Epithelial cell of proximal tubule (primary cell): ENCODE measurements around the gene RNF167. TPM values are rescaled to one million over a fixed set of nuclear protein-coding genes. Genes with fewer than 3 reads are reported as not detected.

Experiments used
- DNase-seq: peaks from one replicate; pipeline ENCODE4 v3.0.0-alpha.2; 2011; ENCODE audit warnings: low read depth
- H3K4me3 ChIP-seq: 2 replicates; pipeline ENCODE4 v1.5.1; 2011; ENCODE audit warnings: low read depth, mild to moderate bottlenecking, low read length
- total RNA-seq: library from RNA; depleted of rRNA; stranded (reverse); fragments of >200 nt; gene quantifications from 2 replicates; pipeline ENCODE4 v1.2.3, GENCODE V29; 2015
- TF ChIP-seq, protein P1 (sequence below): conservative IDR thresholded peaks from 2 replicates; pipeline ENCODE4 v1.5.1; 2012; ENCODE audit warnings: low read depth, mild to moderate bottlenecking, low read length

The RNF167 gene
- total RNA-seq, 1 donor from 2014 or later = 55.1 TPM

GRCh38 chr17:4960279-4960922 is 20.3 kb downstream of the RNF167 start:
- no peak for DNase-seq
- TF ChIP-seq, protein P1, sequence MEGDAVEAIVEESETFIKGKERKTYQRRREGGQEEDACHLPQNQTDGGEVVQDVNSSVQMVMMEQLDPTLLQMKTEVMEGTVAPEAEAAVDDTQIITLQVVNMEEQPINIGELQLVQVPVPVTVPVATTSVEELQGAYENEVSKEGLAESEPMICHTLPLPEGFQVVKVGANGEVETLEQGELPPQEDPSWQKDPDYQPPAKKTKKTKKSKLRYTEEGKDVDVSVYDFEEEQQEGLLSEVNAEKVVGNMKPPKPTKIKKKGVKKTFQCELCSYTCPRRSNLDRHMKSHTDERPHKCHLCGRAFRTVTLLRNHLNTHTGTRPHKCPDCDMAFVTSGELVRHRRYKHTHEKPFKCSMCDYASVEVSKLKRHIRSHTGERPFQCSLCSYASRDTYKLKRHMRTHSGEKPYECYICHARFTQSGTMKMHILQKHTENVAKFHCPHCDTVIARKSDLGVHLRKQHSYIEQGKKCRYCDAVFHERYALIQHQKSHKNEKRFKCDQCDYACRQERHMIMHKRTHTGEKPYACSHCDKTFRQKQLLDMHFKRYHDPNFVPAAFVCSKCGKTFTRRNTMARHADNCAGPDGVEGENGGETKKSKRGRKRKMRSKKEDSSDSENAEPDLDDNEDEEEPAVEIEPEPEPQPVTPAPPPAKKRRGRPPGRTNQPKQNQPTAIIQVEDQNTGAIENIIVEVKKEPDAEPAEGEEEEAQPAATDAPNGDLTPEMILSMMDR = no peak
- H3K4me3 ChIP-seq = no peak overlapping the region

DNA sequence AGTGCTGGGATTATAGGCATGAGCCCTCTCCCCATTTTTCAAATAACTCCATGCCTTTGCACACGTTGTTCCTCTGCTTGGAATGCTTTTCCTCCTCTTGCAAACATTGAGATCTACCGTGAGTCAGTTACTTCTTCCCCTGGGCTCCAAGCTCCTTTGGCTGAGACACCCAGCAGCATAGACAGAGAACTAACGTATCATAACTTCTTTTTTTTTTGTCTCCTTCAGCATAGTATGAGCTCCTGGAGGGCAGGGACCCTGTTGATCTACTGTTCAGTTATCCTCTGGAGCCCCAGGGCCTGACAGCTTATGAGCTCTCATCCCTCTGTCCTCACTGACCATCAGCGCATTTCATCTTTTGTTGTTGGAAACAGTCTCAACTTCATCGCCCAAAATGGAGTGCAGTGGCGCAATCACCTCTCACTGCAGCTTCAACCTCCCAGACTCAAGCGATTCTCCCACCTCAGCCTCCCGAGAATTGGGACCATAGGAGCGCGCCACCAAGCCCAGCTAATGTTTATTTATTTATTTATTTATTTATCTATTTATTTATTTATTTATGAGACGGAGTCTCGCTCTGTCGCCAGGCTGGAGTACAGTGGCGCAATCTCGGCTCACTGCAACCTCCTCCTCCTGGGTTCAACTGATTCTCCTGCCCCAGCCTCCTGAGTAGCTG is 25.4 kb downstream of the RNF167 start:
- no peak overlapping the region for H3K4me3 ChIP-seq
- TF ChIP-seq, protein P1 = no peak
- no peak for DNase-seq

- H3K4me3 ChIP-seq = peak overlapping the region; percentile 82
Measured at GRCh38 chr17:4966844-4967538, 26.9 kb downstream of the RNF167 start.

GRCh38 chr17:4967539-4968485 is 27.7 kb downstream of the RNF167 start, which contains the start of gene SPAG7:
SPAG7 (minus strand) TSS chr17:4967817; CDS start chr17:4967804, 13 bp downstream.
- peak; percentile 86 for DNase-seq
- H3K4me3 ChIP-seq = peak within 1 kb of the TSS; percentile 82
- TF ChIP-seq, protein P1 = no peak

More at GRCh38 chr17:4966844-4967538, 26.9 kb downstream of the RNF167 start:
- TF ChIP-seq, protein P1 = no peak
- DNase-seq = peak; percentile 99

DNA sequence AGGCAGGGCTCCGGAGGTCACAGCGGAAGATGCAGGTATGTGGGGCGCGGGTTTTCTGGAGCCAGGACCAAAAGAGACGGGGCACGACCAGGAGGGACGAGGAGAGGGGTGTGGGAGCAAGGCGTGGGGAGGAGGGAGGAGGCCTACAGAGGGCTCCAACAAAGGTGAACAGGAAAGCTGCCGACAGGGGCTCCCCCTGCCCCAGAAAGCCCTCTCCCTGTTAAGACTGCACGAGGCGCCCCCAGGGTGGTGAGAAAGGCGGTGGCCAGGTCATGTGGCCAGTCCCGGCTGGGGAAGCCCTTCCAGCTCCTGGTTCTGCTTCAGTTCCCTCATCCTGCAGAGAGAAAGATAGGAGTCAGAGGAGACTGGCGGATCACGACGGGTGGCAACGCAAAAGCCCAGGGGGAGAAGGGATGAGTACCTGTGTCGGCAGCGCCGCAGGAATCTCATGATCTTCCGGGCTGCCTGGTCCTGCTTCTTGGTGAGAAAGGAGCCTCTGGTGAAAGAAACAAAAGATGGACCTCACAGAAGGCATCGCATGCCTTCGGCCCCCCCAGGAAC is 28.5 kb downstream of the RNF167 start:
- peak; percentile 30 for DNase-seq
- peak overlapping the region; percentile 82 for H3K4me3 ChIP-seq
- TF ChIP-seq, protein P1 = no peak

GRCh38 chr17:4969047-4969550 is 29.0 kb downstream of the RNF167 start:
- DNase-seq = peak; percentile 87
- TF ChIP-seq, protein P1 = no peak
- peak overlapping the region; percentile 82 for H3K4me3 ChIP-seq
